HepG2 (cell line): Measurements from ENCODE around the gene GDE1. TPM values are rescaled to one million over a fixed set of nuclear protein-coding genes. Genes with fewer than 3 reads are reported as not detected.
A peak's percentile ranks its signal among the peaks of the same experiment; 100 is the strongest.

ENCODE experiments used
- ATM ChIP-seq: fragments of 450-650 bp; IDR thresholded peaks from 2 replicates; pipeline ENCODE4 v1.7.1; 2017; ENCODE audit warnings: mild to moderate bottlenecking, borderline replicate concordance
- ATRX ChIP-seq: sonication (generic); formaldehyde crosslinking; IDR thresholded peaks from 2 replicates; pipeline ENCODE4 v1.4.0; 2020; ENCODE audit warnings: missing genetic modification reagents, borderline replicate concordance
- FOXP1 ChIP-seq, 2 experiments: fragments of 450-650 bp in 1 of 2; IDR thresholded peaks; 2 replicates each; pipeline ENCODE4 v1.6.1; 2017 to 2018; ENCODE audit warnings: antibody characterized with exemption in 1 of 2
- KDM5A ChIP-seq: fragments of 200-600 bp; sonication (generic); IDR thresholded peaks from 2 replicates; pipeline ENCODE4 v1.7.0; 2018; ENCODE audit warnings: antibody characterized with exemption, mild to moderate bottlenecking, low read length, borderline replicate concordance
- NCOA2 ChIP-seq: sonication (generic); formaldehyde crosslinking; IDR thresholded peaks from 2 replicates; pipeline ENCODE4 v1.8.0; 2022; ENCODE audit warnings: inconsistent platforms
- PHF8 ChIP-seq: sonication (generic); formaldehyde crosslinking; IDR thresholded peaks from 2 replicates; pipeline ENCODE4 v1.5.0; 2020; ENCODE audit warnings: missing genetic modification reagents
- SOX6 ChIP-seq, 2 experiments: fragments of 450-650 bp in 1 of 2; sonication (generic) in 1 of 2; formaldehyde crosslinking in 1 of 2; IDR thresholded peaks; 2 replicates each; pipeline versions ENCODE4 v1.4.0 to v1.6.1; 2017 to 2020; ENCODE audit warnings: antibody characterized with exemption in 1 of 2, mild to moderate bottlenecking in 1 of 2, missing genetic modification reagents in 1 of 2
- TMF1 ChIP-seq: sonication (generic); formaldehyde crosslinking; IDR thresholded peaks from 2 replicates; pipeline ENCODE4 v1.8.1; 2022; ENCODE audit warnings: low read depth, missing genetic modification reagents
- YEATS2 ChIP-seq: sonication (generic); formaldehyde crosslinking; IDR thresholded peaks from 2 replicates; pipeline ENCODE4 v1.4.0; 2020; ENCODE audit warnings: missing genetic modification reagents, borderline replicate concordance
- ZMYM4 ChIP-seq: sonication (generic); formaldehyde crosslinking; IDR thresholded peaks from 2 replicates; pipeline ENCODE4 v1.8.1; 2023; ENCODE audit warnings: mild to moderate bottlenecking, missing genetic modification reagents
- ZNF317 ChIP-seq: sonication (generic); formaldehyde crosslinking; IDR thresholded peaks from 2 replicates; pipeline ENCODE4 v1.5.0; 2020; ENCODE audit warnings: mild to moderate bottlenecking, missing genetic modification reagents
- ZNF761 ChIP-seq: sonication (generic); formaldehyde crosslinking; conservative IDR thresholded peaks from 2 replicates; pipeline ENCODE4 v1.4.0; 2020; ENCODE audit warnings: mild to moderate bottlenecking, missing genetic modification reagents
- polyA plus RNA-seq, 8 experiments: library from polyadenylated mRNA; depleted of rRNA in 3 of 8; stranded (reverse) in 7 of 8; unstranded in 1 of 8; fragments of >200 nt; fragmentation: Illumina TruSeq in 4 of 8; extraction: Trizol in 4 of 8; gene quantifications; 2 replicates each; pipeline versions ENCODE4 v1.2.1 to v1.2.3, GENCODE V29; 2011 to 2016; ENCODE audit warnings: low read depth in 4 of 8, missing spikeins in 1 of 8, mixed read lengths in 1 of 8; ENCODE audit not compliant: insufficient read depth in 1 of 8
- total RNA-seq, 5 experiments: library from RNA; depleted of rRNA; stranded (reverse); fragments of >200 nt; fragmentation: Illumina TruSeq; extraction: Trizol; gene quantifications; 2 replicates each; pipeline ENCODE4 v1.2.3, GENCODE V29; 2016; ENCODE audit warnings: low read depth in 1 of 5
- TF ChIP-seq, protein P1 (sequence below): sonication (generic); formaldehyde crosslinking; IDR thresholded peaks from 2 replicates; pipeline ENCODE4 v1.4.0; 2020; ENCODE audit warnings: missing genetic modification reagents
- TF ChIP-seq, protein P2 (sequence below): sonication (generic); formaldehyde crosslinking; IDR thresholded peaks from 2 replicates; pipeline ENCODE4 v1.4.0; 2020; ENCODE audit warnings: missing genetic modification reagents
- TF ChIP-seq, protein P3 (sequence below): sonication (generic); formaldehyde crosslinking; IDR thresholded peaks from 2 replicates; pipeline ENCODE4 v1.4.0; 2020; ENCODE audit warnings: missing genetic modification reagents, mild to moderate bottlenecking, borderline replicate concordance
- TF ChIP-seq, protein P4 (sequence below): IDR thresholded peaks from 2 replicates; pipeline ENCODE4 v1.6.1; 2018; ENCODE audit warnings: missing genetic modification reagents, mild to moderate bottlenecking, missing compliant biosample characterization
- TF ChIP-seq, protein P5 (sequence below): sonication (generic); formaldehyde crosslinking; IDR thresholded peaks from 2 replicates; pipeline ENCODE4 v1.5.0; 2020; ENCODE audit warnings: mild to moderate bottlenecking, missing genetic modification reagents
- TF ChIP-seq, protein P6 (sequence below): sonication (generic); formaldehyde crosslinking; conservative IDR thresholded peaks from 2 replicates; pipeline ENCODE4 v1.4.0; 2020; ENCODE audit warnings: missing genetic modification reagents

GDE1 gene
- total and polyA plus RNA-seq, 2 of the 13 experiments (the other 11 are each of a cell fraction or from before 2014, with no cell fraction given): 35.9 to 59.0 TPM

DNA sequence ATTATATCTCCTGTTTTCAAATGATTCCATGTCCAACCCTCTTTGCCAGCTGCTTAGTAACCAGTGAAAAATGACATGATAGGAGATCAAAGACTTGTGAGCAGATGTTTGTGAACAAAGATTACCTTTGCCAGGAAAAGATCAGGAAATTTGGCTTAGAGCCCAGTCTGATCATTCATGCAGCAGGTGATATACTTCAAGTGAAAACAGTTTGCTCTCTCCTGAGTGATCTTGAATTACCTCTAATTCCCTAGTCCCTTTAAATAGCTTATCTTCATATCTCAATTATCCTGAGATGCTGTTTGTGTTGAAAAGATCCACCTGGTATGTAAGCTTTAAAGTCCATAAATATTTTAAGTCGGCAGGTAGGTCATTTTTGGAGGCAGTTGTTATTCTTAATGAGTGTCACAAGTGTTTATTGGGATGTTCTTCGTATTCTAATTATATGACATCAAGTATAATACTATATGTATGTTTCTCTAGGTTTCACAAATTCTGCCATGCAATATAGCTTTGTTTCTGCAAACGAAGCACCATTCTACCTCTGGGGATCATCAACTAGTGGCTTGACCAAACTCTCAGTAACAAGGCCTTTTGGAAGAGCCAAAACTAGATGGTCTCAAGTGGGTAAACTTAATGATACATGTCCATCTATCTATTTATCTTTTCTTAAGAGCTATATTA, 20.4 kb upstream of the GDE1 start (continued):
- TF ChIP-seq, protein P1, sequence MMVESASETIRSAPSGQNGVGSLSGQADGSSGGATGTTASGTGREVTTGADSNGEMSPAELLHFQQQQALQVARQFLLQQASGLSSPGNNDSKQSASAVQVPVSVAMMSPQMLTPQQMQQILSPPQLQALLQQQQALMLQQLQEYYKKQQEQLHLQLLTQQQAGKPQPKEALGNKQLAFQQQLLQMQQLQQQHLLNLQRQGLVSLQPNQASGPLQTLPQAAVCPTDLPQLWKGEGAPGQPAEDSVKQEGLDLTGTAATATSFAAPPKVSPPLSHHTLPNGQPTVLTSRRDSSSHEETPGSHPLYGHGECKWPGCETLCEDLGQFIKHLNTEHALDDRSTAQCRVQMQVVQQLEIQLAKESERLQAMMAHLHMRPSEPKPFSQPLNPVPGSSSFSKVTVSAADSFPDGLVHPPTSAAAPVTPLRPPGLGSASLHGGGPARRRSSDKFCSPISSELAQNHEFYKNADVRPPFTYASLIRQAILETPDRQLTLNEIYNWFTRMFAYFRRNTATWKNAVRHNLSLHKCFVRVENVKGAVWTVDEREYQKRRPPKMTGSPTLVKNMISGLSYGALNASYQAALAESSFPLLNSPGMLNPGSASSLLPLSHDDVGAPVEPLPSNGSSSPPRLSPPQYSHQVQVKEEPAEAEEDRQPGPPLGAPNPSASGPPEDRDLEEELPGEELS (CRISPR knock-in tag): peak; percentile 88
- TF ChIP-seq SOX6 (IDR thresholded peaks at IDR 0.05): no peak
- peak; percentile 95 for TF ChIP-seq SOX6 (CRISPR knock-in tag; IDR thresholded peaks at IDR 0.05)
- no peak for TF ChIP-seq ATRX (CRISPR knock-in tag)
- TF ChIP-seq, protein P2, sequence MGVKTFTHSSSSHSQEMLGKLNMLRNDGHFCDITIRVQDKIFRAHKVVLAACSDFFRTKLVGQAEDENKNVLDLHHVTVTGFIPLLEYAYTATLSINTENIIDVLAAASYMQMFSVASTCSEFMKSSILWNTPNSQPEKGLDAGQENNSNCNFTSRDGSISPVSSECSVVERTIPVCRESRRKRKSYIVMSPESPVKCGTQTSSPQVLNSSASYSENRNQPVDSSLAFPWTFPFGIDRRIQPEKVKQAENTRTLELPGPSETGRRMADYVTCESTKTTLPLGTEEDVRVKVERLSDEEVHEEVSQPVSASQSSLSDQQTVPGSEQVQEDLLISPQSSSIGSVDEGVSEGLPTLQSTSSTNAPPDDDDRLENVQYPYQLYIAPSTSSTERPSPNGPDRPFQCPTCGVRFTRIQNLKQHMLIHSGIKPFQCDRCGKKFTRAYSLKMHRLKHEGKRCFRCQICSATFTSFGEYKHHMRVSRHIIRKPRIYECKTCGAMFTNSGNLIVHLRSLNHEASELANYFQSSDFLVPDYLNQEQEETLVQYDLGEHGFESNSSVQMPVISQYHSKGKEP (CRISPR knock-in tag): no peak
- TF ChIP-seq, protein P3, sequence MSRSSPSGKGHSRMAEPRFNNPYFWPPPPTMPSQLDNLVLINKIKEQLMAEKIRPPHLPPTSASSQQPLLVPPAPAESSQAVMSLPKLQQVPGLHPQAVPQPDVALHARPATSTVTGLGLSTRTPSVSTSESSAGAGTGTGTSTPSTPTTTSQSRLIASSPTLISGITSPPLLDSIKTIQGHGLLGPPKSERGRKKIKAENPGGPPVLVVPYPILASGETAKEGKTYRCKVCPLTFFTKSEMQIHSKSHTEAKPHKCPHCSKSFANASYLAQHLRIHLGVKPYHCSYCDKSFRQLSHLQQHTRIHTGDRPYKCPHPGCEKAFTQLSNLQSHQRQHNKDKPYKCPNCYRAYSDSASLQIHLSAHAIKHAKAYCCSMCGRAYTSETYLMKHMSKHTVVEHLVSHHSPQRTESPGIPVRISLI (CRISPR knock-in tag): peak; percentile 51; the same call in 1 of the 2 replicates
- no peak for TF ChIP-seq ATM
- no peak for TF ChIP-seq PHF8 (CRISPR knock-in tag)
- TF ChIP-seq, protein P4, sequence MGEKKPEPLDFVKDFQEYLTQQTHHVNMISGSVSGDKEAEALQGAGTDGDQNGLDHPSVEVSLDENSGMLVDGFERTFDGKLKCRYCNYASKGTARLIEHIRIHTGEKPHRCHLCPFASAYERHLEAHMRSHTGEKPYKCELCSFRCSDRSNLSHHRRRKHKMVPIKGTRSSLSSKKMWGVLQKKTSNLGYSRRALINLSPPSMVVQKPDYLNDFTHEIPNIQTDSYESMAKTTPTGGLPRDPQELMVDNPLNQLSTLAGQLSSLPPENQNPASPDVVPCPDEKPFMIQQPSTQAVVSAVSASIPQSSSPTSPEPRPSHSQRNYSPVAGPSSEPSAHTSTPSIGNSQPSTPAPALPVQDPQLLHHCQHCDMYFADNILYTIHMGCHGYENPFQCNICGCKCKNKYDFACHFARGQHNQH (CRISPR knock-in tag): peak; percentile 93
- no peak for TF ChIP-seq FOXP1 (IDR thresholded peaks at IDR 0.05)
- peak; percentile 78 for TF ChIP-seq FOXP1 (CRISPR knock-in tag; IDR thresholded peaks at IDR 0.05)
- TF ChIP-seq, protein P5, sequence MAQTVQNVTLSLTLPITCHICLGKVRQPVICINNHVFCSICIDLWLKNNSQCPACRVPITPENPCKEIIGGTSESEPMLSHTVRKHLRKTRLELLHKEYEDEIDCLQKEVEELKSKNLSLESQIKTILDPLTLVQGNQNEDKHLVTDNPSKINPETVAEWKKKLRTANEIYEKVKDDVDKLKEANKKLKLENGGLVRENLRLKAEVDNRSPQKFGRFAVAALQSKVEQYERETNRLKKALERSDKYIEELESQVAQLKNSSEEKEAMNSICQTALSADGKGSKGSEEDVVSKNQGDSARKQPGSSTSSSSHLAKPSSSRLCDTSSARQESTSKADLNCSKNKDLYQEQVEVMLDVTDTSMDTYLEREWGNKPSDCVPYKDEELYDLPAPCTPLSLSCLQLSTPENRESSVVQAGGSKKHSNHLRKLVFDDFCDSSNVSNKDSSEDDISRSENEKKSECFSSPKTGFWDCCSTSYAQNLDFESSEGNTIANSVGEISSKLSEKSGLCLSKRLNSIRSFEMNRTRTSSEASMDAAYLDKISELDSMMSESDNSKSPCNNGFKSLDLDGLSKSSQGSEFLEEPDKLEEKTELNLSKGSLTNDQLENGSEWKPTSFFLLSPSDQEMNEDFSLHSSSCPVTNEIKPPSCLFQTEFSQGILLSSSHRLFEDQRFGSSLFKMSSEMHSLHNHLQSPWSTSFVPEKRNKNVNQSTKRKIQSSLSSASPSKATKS: no peak
- no peak for TF ChIP-seq TMF1 (CRISPR knock-in tag)
- peak; percentile 70; the same call in 1 of the 2 replicates for TF ChIP-seq YEATS2 (CRISPR knock-in tag)
- peak; percentile 59; the same call in 1 of the 2 replicates for TF ChIP-seq ZMYM4 (CRISPR knock-in tag)
- peak; percentile 99 for TF ChIP-seq NCOA2
- TF ChIP-seq ZNF317: no peak
- TF ChIP-seq, protein P6, sequence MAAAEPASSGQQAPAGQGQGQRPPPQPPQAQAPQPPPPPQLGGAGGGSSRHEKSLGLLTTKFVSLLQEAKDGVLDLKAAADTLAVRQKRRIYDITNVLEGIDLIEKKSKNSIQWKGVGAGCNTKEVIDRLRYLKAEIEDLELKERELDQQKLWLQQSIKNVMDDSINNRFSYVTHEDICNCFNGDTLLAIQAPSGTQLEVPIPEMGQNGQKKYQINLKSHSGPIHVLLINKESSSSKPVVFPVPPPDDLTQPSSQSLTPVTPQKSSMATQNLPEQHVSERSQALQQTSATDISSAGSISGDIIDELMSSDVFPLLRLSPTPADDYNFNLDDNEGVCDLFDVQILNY: no peak
- peak; percentile 53; the same call in 1 of the 2 replicates for TF ChIP-seq KDM5A
- no peak for TF ChIP-seq ZNF761
